Calu3 (cell line): ENCODE measurements around the gene OVCH2. TPM values are rescaled to one million over a fixed set of nuclear protein-coding genes. Genes with fewer than 3 reads are reported as not detected.
"Not testable (repeated sequence)": the region's sequence is repeated elsewhere in the genome, so short reads cannot be mapped to it uniquely, and the experiment has no call there.

Source experiments
- Bru-seq: library from RNA; stranded (reverse); fragments of 400-500 nt; gene quantifications from one replicate; lab custom pipeline; 2021; lab: Mats Ljungman, UMichigan
- BruChase-seq, 2 experiments: library from RNA; stranded (reverse); fragments of 400-500 nt; gene quantifications; one replicate each; lab custom pipeline; 2021; lab: Mats Ljungman, UMichigan
- BruUV-seq: library from RNA; stranded (reverse); fragments of 400-500 nt; replicated peaks from 2 replicates; lab custom pipeline; 2021; lab: Mats Ljungman, UMichigan
- CTCF ChIA-PET: fragments of 300-600 bp; sonication (Branson Sonifier 250); formaldehyde crosslinking; loops from one replicate; lab custom pipeline; 2022; ENCODE audit warnings: antibody characterized with exemption; lab: Charles Lee
- DNase-seq: peaks from one replicate; pipeline ENCODE4 v3.0.0; 2022
- H3K27ac Mint-ChIP-seq: one replicate; pipeline ENCODE4 v1.8.0; 2022; ENCODE audit warnings: mixed read lengths; ENCODE audit not compliant: unreplicated experiment
- H3K27me3 Mint-ChIP-seq: one replicate; pipeline ENCODE4 v1.8.0; 2022; ENCODE audit warnings: mixed read lengths; ENCODE audit not compliant: unreplicated experiment
- H3K36me3 Mint-ChIP-seq: one replicate; pipeline ENCODE4 v1.8.0; 2022; ENCODE audit warnings: mild to moderate bottlenecking, moderate library complexity, mixed read lengths; ENCODE audit not compliant: insufficient read depth, unreplicated experiment
- H3K4me1 Mint-ChIP-seq: one replicate; pipeline ENCODE4 v1.8.0; 2022; ENCODE audit warnings: mild to moderate bottlenecking, low read depth, mixed read lengths; ENCODE audit not compliant: unreplicated experiment
- H3K4me3 Mint-ChIP-seq: one replicate; pipeline ENCODE4 v1.8.0; 2022; ENCODE audit warnings: mild to moderate bottlenecking, low read depth, moderate library complexity, mixed read lengths; ENCODE audit not compliant: unreplicated experiment
- H3K9me3 Mint-ChIP-seq: one replicate; pipeline ENCODE4 v1.8.0; 2022; ENCODE audit warnings: low read depth, mixed read lengths; ENCODE audit not compliant: unreplicated experiment
- CTCF ChIP-seq: fragments of 200-600 bp; IDR thresholded peaks from one replicate; pipeline ENCODE4 v1.8.0; 2022; ENCODE audit warnings: antibody characterized with exemption; ENCODE audit not compliant: unreplicated experiment
- intact Hi-C: fragments of 100-400 bp; cut with micrococcal nuclease; formaldehyde crosslinking; loops from one replicate; pipeline ENCODE4 v1.10.0; 2022; ENCODE audit not compliant: unreplicated experiment
- long read RNA-seq: library from polyadenylated mRNA; stranded (forward); transcript quantifications from one replicate; pipeline ENCODE4 v2.0.0, GENCODE V29; 2022
- total RNA-seq: library from RNA; stranded (reverse); gene quantifications from 2 replicates; pipeline ENCODE4 v1.2.3, GENCODE V29; 2022

Gene OVCH2
- not detected in 2 replicates for total RNA-seq
- Bru-seq, nascent RNA, result percentile 9 among the genes with signal in this experiment
- percentile 31 among the genes with signal in this experiment for BruChase-seq, experiment 1, labeled RNA remaining after a 6-hour chase
- percentile 18 among the genes with signal in this experiment for BruChase-seq, experiment 2, labeled RNA remaining after a 2-hour chase
- long read RNA-seq, result 0 reads

- no peaks in the 10 kb centered on the region for H3K9me3 Mint-ChIP-seq
- no TSS peak for BruUV-seq
- intact Hi-C loops, result no loop called here
- peaks cover 77% of the 10 kb centered on the region for H3K27me3 Mint-ChIP-seq
- H3K36me3 Mint-ChIP-seq, result no peaks in the 10 kb centered on the region
- H3K27ac Mint-ChIP-seq, result no peak within 1 kb of the TSS
- no peaks in the 10 kb centered on the region for H3K4me1 Mint-ChIP-seq
- DNase-seq, result no peak
- CTCF ChIA-PET, result no interaction called here
- H3K4me3 Mint-ChIP-seq, result no peak within 1 kb of the TSS
- no peak for TF ChIP-seq CTCF
Observed at GRCh38 chr11:7706377-7706776, at the start of gene OVCH2. TSS of gene OVCH2 (minus strand) at chr11:7706477. CDS start at chr11:7706394, 83 bp downstream.

GRCh38 chr11:7749456-7749855 is 43.2 kb upstream of the OVCH2 start:
- TF ChIP-seq CTCF, result no peak
- Mint-ChIP-seq H3K27ac (no peak overlapping the region), H3K36me3 (no peaks in the 10 kb centered on the region), H3K4me3 (no peak overlapping the region), H3K9me3 (no peaks in the 10 kb centered on the region), H3K27me3 (peaks cover 26% of the 10 kb centered on the region), H3K4me1 (no peaks in the 10 kb centered on the region)
- no TSS peak for BruUV-seq
- CTCF ChIA-PET, result no interaction called here
- intact Hi-C loops, result no loop called here
- DNase-seq, result no peak

GRCh38 chr11:7734767-7735166 is 28.5 kb upstream of the OVCH2 start:
- DNase-seq, H3K4me3 Mint-ChIP-seq, H3K27me3 Mint-ChIP-seq, H3K4me1 Mint-ChIP-seq, H3K36me3 Mint-ChIP-seq, intact Hi-C loops, BruUV-seq, CTCF ChIA-PET, H3K9me3 Mint-ChIP-seq, H3K27ac Mint-ChIP-seq: not testable (repeated sequence)

GRCh38 chr11:7714786-7715185 is 8.5 kb upstream of the OVCH2 start:
- H3K27ac Mint-ChIP-seq, result no peak overlapping the region
- CTCF ChIA-PET, result no interaction called here
- no TSS peak for BruUV-seq

More at GRCh38 chr11:7714786-7715185, 8.5 kb upstream of the OVCH2 start:
- Mint-ChIP-seq H3K27me3 (peaks cover 54% of the 10 kb centered on the region), H3K36me3 (no peaks in the 10 kb centered on the region), H3K4me3 (no peak overlapping the region), H3K9me3 (no peaks in the 10 kb centered on the region), H3K4me1 (no peaks in the 10 kb centered on the region)
- DNase-seq, result no peak
- intact Hi-C loops, result no loop called here
- no peak for TF ChIP-seq CTCF
